ENCODE data around the gene WWTR1.

Gene WWTR1

GRCh38 chr3:149667576-149667975 lies 9.8 kb upstream of the WWTR1 start:
- no peaks in the 10 kb centered on the region for H3K4me1 Mint-ChIP-seq (ENCODE audit: low read depth in 2 of 2)
- peaks cover 22 to 39% of the 10 kb centered on the region in 2 donors for H3K27me3 Mint-ChIP-seq
- DNase-seq (no peak), ATAC-seq (replicated peaks) (no peak)
- no peak overlapping the region for H3K4me3 Mint-ChIP-seq
- no peaks in the 10 kb centered on the region for H3K36me3 Mint-ChIP-seq (ENCODE audit: insufficient read depth)
- H3K9me3 Mint-ChIP-seq, result no peaks in the 10 kb centered on the region
- H3K27ac Mint-ChIP-seq, result no peak overlapping the region

- ATAC-seq (replicated peaks) (no peak), DNase-seq (no peak)
- H3K4me1 Mint-ChIP-seq (ENCODE audit: low read depth in 2 of 2), result no peaks in the 10 kb centered on the region
- no peaks in the 10 kb centered on the region for H3K36me3 Mint-ChIP-seq (ENCODE audit: insufficient read depth)
- peaks cover 29 to 54% of the 10 kb centered on the region in 2 donors for H3K27me3 Mint-ChIP-seq
- no peaks in the 10 kb centered on the region for H3K9me3 Mint-ChIP-seq
- H3K4me3 Mint-ChIP-seq, result no peak overlapping the region
- no peak overlapping the region for H3K27ac Mint-ChIP-seq
Observed at GRCh38 chr3:149663966-149664365, 6.1 kb upstream of the WWTR1 start.

GRCh38 chr3:149662240-149662887 lies 4.5 kb upstream of the WWTR1 start:
- peaks cover 29 to 52% of the 10 kb centered on the region in 2 donors for H3K27me3 Mint-ChIP-seq
- H3K4me3 Mint-ChIP-seq, result no peak overlapping the region
- ATAC-seq (replicated peaks), result no peak
- no peak overlapping the region for H3K27ac Mint-ChIP-seq
- no peaks in the 10 kb centered on the region for H3K9me3 Mint-ChIP-seq
- no peaks in the 10 kb centered on the region for H3K36me3 Mint-ChIP-seq (ENCODE audit: insufficient read depth)
- peaks cover 4 to 9% of the 10 kb centered on the region in 2 donors for H3K4me1 Mint-ChIP-seq (ENCODE audit: low read depth in 2 of 2)
- DNase-seq, result no peak

- H3K27ac Mint-ChIP-seq, result no peak overlapping the region
- H3K36me3 Mint-ChIP-seq (ENCODE audit: insufficient read depth), result no peaks in the 10 kb centered on the region
- DNase-seq (no peak), ATAC-seq (replicated peaks) (no peak)
- no peaks in the 10 kb centered on the region for H3K9me3 Mint-ChIP-seq
- H3K4me1 Mint-ChIP-seq (ENCODE audit: low read depth in 2 of 2), result peaks cover 8 to 15% of the 10 kb centered on the region in 2 donors
- H3K27me3 Mint-ChIP-seq, result peaks cover 47 to 66% of the 10 kb centered on the region in 2 donors
- no peak overlapping the region for H3K4me3 Mint-ChIP-seq
Observed at GRCh38 chr3:149660462-149660861, 2.6 kb upstream of the WWTR1 start.

GRCh38 chr3:149658744-149659497 lies 1.1 kb upstream of the WWTR1 start:
- DNase-seq, result no peak
- Mint-ChIP-seq H3K9me3 (no peaks in the 10 kb centered on the region), H3K4me3 (peak overlapping the region; percentile 79 to 85), H3K27me3 (peaks cover 45 to 72% of the 10 kb centered on the region in 2 donors), H3K4me1 (ENCODE audit: low read depth in 2 of 2) (peaks cover 8 to 15% of the 10 kb centered on the region in 2 donors), H3K36me3 (ENCODE audit: insufficient read depth) (no peaks in the 10 kb centered on the region), H3K27ac (no peak overlapping the region)
- ATAC-seq (replicated peaks), result no peak

- Mint-ChIP-seq H3K4me3 (peak overlapping the region; percentile 79 to 85), H3K4me1 (ENCODE audit: low read depth in 2 of 2) (peaks cover 8 to 15% of the 10 kb centered on the region in 2 donors), H3K27me3 (peaks cover 35 to 57% of the 10 kb centered on the region in 2 donors), H3K9me3 (no peaks in the 10 kb centered on the region), H3K36me3 (ENCODE audit: insufficient read depth) (no peaks in the 10 kb centered on the region), H3K27ac (peak overlapping the region in 1 of 2 donors; percentile 33)
- ATAC-seq (replicated peaks) (peak; percentile 58), DNase-seq (peak in 1 of 3 experiments; percentile 1)
Observed at GRCh38 chr3:149657321-149657925, 402 bp downstream of the WWTR1 start.

GRCh38 chr3:149655826-149656574 lies 1.8 kb downstream of the WWTR1 start:
- H3K9me3 Mint-ChIP-seq, result no peaks in the 10 kb centered on the region
- no peak for ATAC-seq (replicated peaks)
- H3K27ac Mint-ChIP-seq, result no peak overlapping the region
- H3K27me3 Mint-ChIP-seq, result peaks cover 36 to 55% of the 10 kb centered on the region in 2 donors
- peak overlapping the region; percentile 5 to 10 for H3K4me3 Mint-ChIP-seq
- no peak for DNase-seq
- H3K36me3 Mint-ChIP-seq (ENCODE audit: insufficient read depth), result no peaks in the 10 kb centered on the region
- H3K4me1 Mint-ChIP-seq (ENCODE audit: low read depth in 2 of 2), result peaks cover 8 to 15% of the 10 kb centered on the region in 2 donors

GRCh38 chr3:149654188-149654601 lies 3.6 kb downstream of the WWTR1 start:
- no peaks in the 10 kb centered on the region for H3K36me3 Mint-ChIP-seq (ENCODE audit: insufficient read depth)
- DNase-seq, result no peak
- no peak overlapping the region for H3K27ac Mint-ChIP-seq
- H3K4me1 Mint-ChIP-seq (ENCODE audit: low read depth in 2 of 2), result peaks cover 8 to 15% of the 10 kb centered on the region in 2 donors
- no peak overlapping the region for H3K4me3 Mint-ChIP-seq
- H3K27me3 Mint-ChIP-seq, result peaks cover 25 to 47% of the 10 kb centered on the region in 2 donors
- no peak for ATAC-seq (replicated peaks)
- H3K9me3 Mint-ChIP-seq, result no peaks in the 10 kb centered on the region

GRCh38 chr3:149653564-149653963 lies 4.3 kb downstream of the WWTR1 start:
- Mint-ChIP-seq H3K9me3 (no peaks in the 10 kb centered on the region), H3K27me3 (peaks cover 25 to 43% of the 10 kb centered on the region in 2 donors), H3K27ac (no peak overlapping the region), H3K4me3 (no peak overlapping the region), H3K36me3 (ENCODE audit: insufficient read depth) (no peaks in the 10 kb centered on the region), H3K4me1 (ENCODE audit: low read depth in 2 of 2) (peaks cover 8 to 12% of the 10 kb centered on the region in 2 donors)
- ATAC-seq (replicated peaks) (no peak), DNase-seq (no peak)

- ATAC-seq (replicated peaks) (no peak), DNase-seq (no peak)
- H3K27me3 Mint-ChIP-seq, result peaks cover 25 to 42% of the 10 kb centered on the region in 2 donors
- H3K27ac Mint-ChIP-seq, result no peak overlapping the region
- H3K4me1 Mint-ChIP-seq (ENCODE audit: low read depth in 2 of 2), result peaks cover 8 to 10% of the 10 kb centered on the region in 2 donors
- H3K36me3 Mint-ChIP-seq (ENCODE audit: insufficient read depth), result no peaks in the 10 kb centered on the region
- H3K4me3 Mint-ChIP-seq, result no peak overlapping the region
- H3K9me3 Mint-ChIP-seq, result no peaks in the 10 kb centered on the region
Observed at GRCh38 chr3:149653136-149653535, 4.7 kb downstream of the WWTR1 start.

- Mint-ChIP-seq H3K4me1 (ENCODE audit: low read depth in 2 of 2) (no peaks in the 10 kb centered on the region), H3K4me3 (no peak overlapping the region), H3K27ac (no peak overlapping the region), H3K27me3 (peaks cover 8 to 23% of the 10 kb centered on the region in 2 donors), H3K9me3 (no peaks in the 10 kb centered on the region), H3K36me3 (ENCODE audit: insufficient read depth) (no peaks in the 10 kb centered on the region)
- DNase-seq (no peak), ATAC-seq (replicated peaks) (no peak)
Observed at GRCh38 chr3:149650828-149651227, 7.0 kb downstream of the WWTR1 start.

GRCh38 chr3:149648525-149648924 lies 9.3 kb downstream of the WWTR1 start:
- Mint-ChIP-seq H3K4me1 (ENCODE audit: low read depth in 2 of 2) (no peaks in the 10 kb centered on the region), H3K9me3 (no peaks in the 10 kb centered on the region), H3K27ac (no peak overlapping the region), H3K36me3 (ENCODE audit: insufficient read depth) (no peaks in the 10 kb centered on the region), H3K4me3 (no peak overlapping the region), H3K27me3 (peaks cover 6 to 12% of the 10 kb centered on the region in 2 donors)
- ATAC-seq (replicated peaks) (no peak), DNase-seq (no peak)

GRCh38 chr3:149647812-149648211 lies 10.0 kb downstream of the WWTR1 start:
- Mint-ChIP-seq H3K4me1 (ENCODE audit: low read depth in 2 of 2) (no peaks in the 10 kb centered on the region), H3K27ac (no peak overlapping the region), H3K9me3 (no peaks in the 10 kb centered on the region), H3K27me3 (peaks cover 6 to 12% of the 10 kb centered on the region in 2 donors), H3K36me3 (ENCODE audit: insufficient read depth) (no peaks in the 10 kb centered on the region), H3K4me3 (no peak overlapping the region)
- ATAC-seq (replicated peaks) (no peak), DNase-seq (no peak)
